Measurements from ENCODE around the gene PTGES3L. TPM values are rescaled to one million over a fixed set of nuclear protein-coding genes. Genes with fewer than 3 reads are reported as not detected.

PTGES3L gene
- total and polyA plus RNA-seq, 2 of the 13 experiments (the other 11 are each of a cell fraction or from before 2014, with no cell fraction given): 1.2 to 2.9 TPM

DNA sequence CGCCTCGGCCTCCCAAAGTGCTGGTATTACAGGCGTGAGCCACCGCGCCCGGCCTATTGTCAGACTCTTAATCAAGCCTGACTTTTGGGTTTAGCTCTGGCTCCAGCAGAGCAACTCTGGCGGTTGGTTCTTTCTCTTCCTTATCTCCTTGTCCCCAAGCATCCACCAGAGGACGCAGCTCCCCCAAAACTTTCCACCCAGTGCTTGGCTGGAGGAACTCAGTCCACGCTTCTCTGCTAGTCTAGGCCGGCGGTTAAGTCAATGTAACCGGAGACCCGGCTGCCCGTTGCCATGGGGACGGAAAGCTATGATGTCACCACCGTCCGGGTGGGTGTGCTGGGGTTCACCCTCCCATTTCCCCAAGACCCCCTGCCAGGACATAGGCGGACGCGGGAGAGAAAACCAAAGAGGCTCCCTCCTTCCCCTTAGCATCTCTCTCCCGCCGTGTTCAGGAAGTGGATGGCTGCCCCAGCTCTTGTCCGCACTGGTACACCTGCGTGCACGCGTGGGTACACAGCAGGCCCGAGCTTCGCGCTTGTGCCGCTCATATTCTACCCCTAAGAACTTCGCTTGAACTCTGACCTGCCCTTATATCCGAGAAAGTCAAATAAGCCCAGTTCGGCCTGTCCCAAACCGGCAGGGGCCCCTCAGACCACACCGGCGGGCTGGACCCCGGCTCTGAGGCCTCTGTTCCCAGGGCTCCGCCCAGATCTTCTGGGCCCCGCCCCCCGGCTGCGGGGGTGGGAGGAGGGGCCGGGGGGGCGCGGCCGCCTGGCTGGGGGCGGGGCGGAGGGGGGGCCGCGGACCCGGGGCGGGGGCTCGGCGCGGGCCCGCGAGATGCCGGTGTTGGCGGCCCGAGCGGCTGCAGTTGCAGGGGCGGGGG is 44.8 kb upstream of the PTGES3L start, which contains the start of gene RND2 (continued):
- peak; percentile 83 for TF ChIP-seq ZFX (CRISPR knock-in tag; IDR thresholded peaks at IDR 0.05; ENCODE audit: low read depth)
- TF ChIP-seq MTERF4 (CRISPR knock-in tag; IDR thresholded peaks at IDR 0.05): no peak
- no peak for TF ChIP-seq SP4 (CRISPR knock-in tag; IDR thresholded peaks at IDR 0.05)
- no peak for TF ChIP-seq ZNF383 (CRISPR knock-in tag; IDR thresholded peaks at IDR 0.05; ENCODE audit: borderline replicate concordance)
- no peak for TF ChIP-seq KMT2B (CRISPR knock-in tag; IDR thresholded peaks at IDR 0.05)
- no peak for TF ChIP-seq TBL1XR1 (IDR thresholded peaks at IDR 0.05; ENCODE audit: borderline replicate concordance, low read length, partially characterized antibody)
- TF ChIP-seq ZNF644 (CRISPR knock-in tag; IDR thresholded peaks at IDR 0.05; ENCODE audit: low read depth): no peak
- no peak for TF ChIP-seq SCMH1 (CRISPR knock-in tag; IDR thresholded peaks at IDR 0.05; ENCODE audit: borderline replicate concordance)
- TF ChIP-seq ZNF484 (CRISPR knock-in tag; IDR thresholded peaks at IDR 0.05; ENCODE audit: borderline replicate concordance, low read depth): no peak
- no peak for TF ChIP-seq SP1 (IDR thresholded peaks at IDR 0.05)
- TF ChIP-seq SP1 (CRISPR knock-in tag; IDR thresholded peaks at IDR 0.05): 0 out of 2 replicates have a peak, but pooled peaks have one; percentile 45
- TF ChIP-seq ZNF605 (CRISPR knock-in tag; IDR thresholded peaks at IDR 0.05): no peak
- no peak for TF ChIP-seq ZNF615 (CRISPR knock-in tag; IDR thresholded peaks at IDR 0.05; ENCODE audit: borderline replicate concordance)
- TF ChIP-seq SUZ12 (IDR thresholded peaks at IDR 0.05; ENCODE audit: low read depth, low read length): no peak
- peak; percentile 59 for TF ChIP-seq YY1 (IDR thresholded peaks at IDR 0.05; ENCODE audit: insufficient read depth, insufficient replicate concordance, low read depth, low read length)
- no peak for TF ChIP-seq AGO2 (optimal IDR thresholded peaks at IDR 0.05; ENCODE audit: low read depth, low read length)
- TF ChIP-seq ZFP37 (CRISPR knock-in tag; IDR thresholded peaks at IDR 0.05; ENCODE audit: borderline replicate concordance): no peak
- TF ChIP-seq TERF1 (CRISPR knock-in tag; IDR thresholded peaks at IDR 0.05): no peak
- no peak for TF ChIP-seq ZNF773 (CRISPR knock-in tag; IDR thresholded peaks at IDR 0.05; ENCODE audit: borderline replicate concordance)
- TF ChIP-seq, protein P1, sequence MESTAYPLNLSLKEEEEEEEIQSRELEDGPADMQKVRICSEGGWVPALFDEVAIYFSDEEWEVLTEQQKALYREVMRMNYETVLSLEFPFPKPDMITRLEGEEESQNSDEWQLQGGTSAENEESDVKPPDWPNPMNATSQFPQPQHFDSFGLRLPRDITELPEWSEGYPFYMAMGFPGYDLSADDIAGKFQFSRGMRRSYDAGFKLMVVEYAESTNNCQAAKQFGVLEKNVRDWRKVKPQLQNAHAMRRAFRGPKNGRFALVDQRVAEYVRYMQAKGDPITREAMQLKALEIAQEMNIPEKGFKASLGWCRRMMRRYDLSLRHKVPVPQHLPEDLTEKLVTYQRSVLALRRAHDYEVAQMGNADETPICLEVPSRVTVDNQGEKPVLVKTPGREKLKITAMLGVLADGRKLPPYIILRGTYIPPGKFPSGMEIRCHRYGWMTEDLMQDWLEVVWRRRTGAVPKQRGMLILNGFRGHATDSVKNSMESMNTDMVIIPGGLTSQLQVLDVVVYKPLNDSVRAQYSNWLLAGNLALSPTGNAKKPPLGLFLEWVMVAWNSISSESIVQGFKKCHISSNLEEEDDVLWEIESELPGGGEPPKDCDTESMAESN (CRISPR knock-in tag; conservative IDR thresholded peaks at IDR 0.05): no peak; the same call in 1 of the 2 replicates
- no peak for TF ChIP-seq TEAD2 (CRISPR knock-in tag; IDR thresholded peaks at IDR 0.05)
- no peak for TF ChIP-seq RNF219 (CRISPR knock-in tag; IDR thresholded peaks at IDR 0.05)

All from HepG2 (cell line).